ENCODE data around the gene ZNF407. TPM values are rescaled to one million over a fixed set of nuclear protein-coding genes. Genes with fewer than 3 reads are reported as not detected.

ZNF407 gene
- total and polyA plus RNA-seq, 4 donors, result 1.9 to 16.5 (median 6.6) TPM

GRCh38 chr18:74981476-74981875 is 383.8 kb downstream of the ZNF407 start:
- no peaks in the 10 kb centered on the region for H3K36me3 ChIP-seq (ENCODE audit: control insufficient read depth in 4 of 4, insufficient read depth in 3 of 4, low read depth in 1 of 4, low read length in 3 of 4)
- 98% methylated on average over 9 of the region's 9 CpGs for WGBS

DNA sequence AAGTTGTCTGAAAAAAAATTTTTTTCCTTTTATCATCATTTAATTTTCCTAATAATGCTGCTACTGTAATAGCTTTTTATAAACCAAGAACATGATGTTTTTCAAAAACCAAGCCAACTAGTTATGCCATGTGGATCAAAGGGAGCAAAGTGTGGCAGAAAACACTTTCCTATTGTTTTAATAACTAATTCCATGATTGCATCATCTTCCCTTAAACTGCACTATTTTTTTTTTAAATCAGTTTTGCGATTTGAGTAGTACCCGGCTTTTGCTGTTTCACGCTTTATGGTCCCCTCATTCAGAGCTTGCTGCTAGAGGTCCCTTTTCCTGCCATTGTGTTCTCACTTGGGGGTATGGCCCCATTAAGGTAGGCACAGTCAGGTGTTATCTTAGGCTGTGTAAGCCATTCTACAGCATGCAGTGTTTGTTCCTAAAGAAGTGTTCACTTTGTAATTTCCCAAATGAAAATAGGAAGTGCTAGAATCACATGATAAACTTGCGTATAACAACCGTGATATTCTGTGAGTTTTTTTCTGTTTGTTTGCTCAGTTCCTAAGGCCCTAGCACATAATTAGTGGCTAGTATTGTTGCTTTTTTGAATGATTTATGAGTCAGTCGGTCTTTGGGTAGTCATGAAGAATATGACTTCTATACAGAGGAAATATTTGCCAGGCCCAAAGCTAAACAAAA is 385.4 kb downstream of the ZNF407 start:
- no peaks in the 10 kb centered on the region for H3K27me3 ChIP-seq (ENCODE audit: control insufficient read depth in 4 of 4, insufficient read depth in 4 of 4, low read length in 3 of 4)
- DNase-seq (ENCODE audit: low spot score), result no peak
- no peaks in the 10 kb centered on the region for H3K36me3 ChIP-seq (ENCODE audit: control insufficient read depth in 4 of 4, insufficient read depth in 3 of 4, low read depth in 1 of 4, low read length in 3 of 4)
- no peaks in the 10 kb centered on the region for H3K4me1 ChIP-seq (ENCODE audit: control insufficient read depth in 4 of 4, insufficient read depth in 4 of 4, low read length in 3 of 4)
- no peaks in the 10 kb centered on the region for H3K9me3 ChIP-seq (ENCODE audit: control insufficient read depth in 4 of 4, low read length in 3 of 4)
- TF ChIP-seq HNF4G (IDR thresholded peaks at IDR 0.05) (no peak), GABPA (IDR thresholded peaks at IDR 0.05 in 1 of 2, conservative IDR thresholded peaks at IDR 0.05 in 1 of 2) (no peak), JUND (IDR thresholded peaks at IDR 0.05) (no peak), EGR1 (IDR thresholded peaks at IDR 0.05; ENCODE audit: low read depth in 2 of 2) (no peak), ATF3 (IDR thresholded peaks at IDR 0.05) (no peak), FOXA1 (IDR thresholded peaks at IDR 0.05) (no peak), SP1 (IDR thresholded peaks at IDR 0.05) (no peak), RXRA (IDR thresholded peaks at IDR 0.05) (no peak), HNF4A (conservative IDR thresholded peaks at IDR 0.05) (no peak), NR2F2 (IDR thresholded peaks at IDR 0.05) (no peak), TAF1 (conservative IDR thresholded peaks at IDR 0.05) (no peak), REST (IDR thresholded peaks at IDR 0.05) (no peak), YY1 (IDR thresholded peaks at IDR 0.05) (no peak), RAD21 (IDR thresholded peaks at IDR 0.05) (no peak)
- TF ChIP-seq, protein P1, sequence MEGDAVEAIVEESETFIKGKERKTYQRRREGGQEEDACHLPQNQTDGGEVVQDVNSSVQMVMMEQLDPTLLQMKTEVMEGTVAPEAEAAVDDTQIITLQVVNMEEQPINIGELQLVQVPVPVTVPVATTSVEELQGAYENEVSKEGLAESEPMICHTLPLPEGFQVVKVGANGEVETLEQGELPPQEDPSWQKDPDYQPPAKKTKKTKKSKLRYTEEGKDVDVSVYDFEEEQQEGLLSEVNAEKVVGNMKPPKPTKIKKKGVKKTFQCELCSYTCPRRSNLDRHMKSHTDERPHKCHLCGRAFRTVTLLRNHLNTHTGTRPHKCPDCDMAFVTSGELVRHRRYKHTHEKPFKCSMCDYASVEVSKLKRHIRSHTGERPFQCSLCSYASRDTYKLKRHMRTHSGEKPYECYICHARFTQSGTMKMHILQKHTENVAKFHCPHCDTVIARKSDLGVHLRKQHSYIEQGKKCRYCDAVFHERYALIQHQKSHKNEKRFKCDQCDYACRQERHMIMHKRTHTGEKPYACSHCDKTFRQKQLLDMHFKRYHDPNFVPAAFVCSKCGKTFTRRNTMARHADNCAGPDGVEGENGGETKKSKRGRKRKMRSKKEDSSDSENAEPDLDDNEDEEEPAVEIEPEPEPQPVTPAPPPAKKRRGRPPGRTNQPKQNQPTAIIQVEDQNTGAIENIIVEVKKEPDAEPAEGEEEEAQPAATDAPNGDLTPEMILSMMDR (IDR thresholded peaks at IDR 0.05; ENCODE audit: low read depth, low read length, missing input control), result no peak
- TF ChIP-seq, protein P2, sequence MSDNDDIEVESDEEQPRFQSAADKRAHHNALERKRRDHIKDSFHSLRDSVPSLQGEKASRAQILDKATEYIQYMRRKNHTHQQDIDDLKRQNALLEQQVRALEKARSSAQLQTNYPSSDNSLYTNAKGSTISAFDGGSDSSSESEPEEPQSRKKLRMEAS (IDR thresholded peaks at IDR 0.05), result no peak
- no peak overlapping the region for H3K9ac ChIP-seq (ENCODE audit: low read depth in 1 of 2, low read length in 2 of 2)
- H3K4me3 ChIP-seq (ENCODE audit: low read depth in 1 of 3, low read length in 3 of 3), result no peak overlapping the region
- 81% methylated on average over 6 of the region's 6 CpGs for WGBS
- H3K27ac ChIP-seq (ENCODE audit: low read depth in 1 of 2, low read length in 2 of 2), result no peak overlapping the region

More at GRCh38 chr18:74981476-74981875, 383.8 kb downstream of the ZNF407 start:
- Histone ChIP-seq H3K4me1 (ENCODE audit: control insufficient read depth in 4 of 4, insufficient read depth in 4 of 4, low read length in 3 of 4) (peaks cover 0 to 4% (median 3%) of the 10 kb centered on the region in 4 donors), H3K27ac (ENCODE audit: low read depth in 1 of 2, low read length in 2 of 2) (no peak overlapping the region), H3K27me3 (ENCODE audit: control insufficient read depth in 4 of 4, insufficient read depth in 4 of 4, low read length in 3 of 4) (no peaks in the 10 kb centered on the region), H3K9ac (ENCODE audit: low read depth in 1 of 2, low read length in 2 of 2) (no peak overlapping the region), H3K9me3 (ENCODE audit: control insufficient read depth in 4 of 4, low read length in 3 of 4) (no peaks in the 10 kb centered on the region), H3K4me3 (ENCODE audit: low read depth in 1 of 3, low read length in 3 of 3) (no peak overlapping the region)
- no peak for DNase-seq (ENCODE audit: low spot score)
- no peak for TF ChIP-seq SP1 (IDR thresholded peaks at IDR 0.05)
- TF ChIP-seq FOXA1 (IDR thresholded peaks at IDR 0.05), result no peak
- no peak for TF ChIP-seq RAD21 (IDR thresholded peaks at IDR 0.05)
- TF ChIP-seq TAF1 (conservative IDR thresholded peaks at IDR 0.05), result no peak
- TF ChIP-seq HNF4G (IDR thresholded peaks at IDR 0.05), result no peak
- TF ChIP-seq, protein P1 (IDR thresholded peaks at IDR 0.05; ENCODE audit: low read depth, low read length, missing input control), result no peak
- TF ChIP-seq RXRA (IDR thresholded peaks at IDR 0.05), result no peak
